Glomerular endothelial cell (primary cell): ENCODE results near the gene GANAB. TPM values are rescaled to one million over a fixed set of nuclear protein-coding genes. Genes with fewer than 3 reads are reported as not detected.
"Not testable (repeated sequence)": the region's sequence is repeated elsewhere in the genome, so short reads cannot be mapped to it uniquely, and the experiment has no call there.

ENCODE experiments used
- DNase-seq: peaks from one replicate; pipeline ENCODE4 v3.0.0-alpha.2; 2011; ENCODE audit warnings: low read depth, low spot score; ENCODE audit errors: extremely low read depth
- total RNA-seq: library from RNA; depleted of rRNA; stranded (reverse); fragments of >200 nt; gene quantifications from 2 replicates; pipeline ENCODE4 v1.2.3, GENCODE V29; 2015

Gene GANAB
- 295 and 372 TPM in 2 replicates for total RNA-seq

GRCh38 chr11:62645946-62646824 lies at the start of gene GANAB:
TSS of gene GANAB (minus strand) at chr11:62646613. CDS start at chr11:62646599, 14 bp downstream.
- DNase-seq = no peak

GRCh38 chr11:62694455-62695167 lies 48.2 kb upstream of the GANAB start:
- DNase-seq = no peak

DNA sequence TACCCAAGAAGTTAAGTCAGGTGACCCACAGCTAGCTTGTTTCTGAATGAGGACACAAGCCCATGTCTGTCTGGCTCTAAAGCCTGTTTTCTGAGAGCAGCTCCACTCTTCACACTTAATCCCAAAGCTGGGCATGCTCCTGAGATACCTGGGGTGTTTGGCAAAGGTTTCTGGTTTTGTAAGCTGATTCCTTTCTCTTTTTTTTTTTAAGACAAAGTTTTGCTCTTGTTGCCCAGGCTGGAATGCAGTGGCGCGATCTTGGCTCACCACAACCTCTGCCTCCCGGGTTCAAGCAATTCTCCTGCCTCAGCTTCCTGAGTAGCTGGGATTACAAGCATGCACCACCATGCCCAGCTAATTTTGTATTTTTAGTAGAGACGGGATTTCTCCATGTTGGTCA lies 47.2 kb upstream of the GANAB start:
- DNase-seq = not testable (repeated sequence)

DNA sequence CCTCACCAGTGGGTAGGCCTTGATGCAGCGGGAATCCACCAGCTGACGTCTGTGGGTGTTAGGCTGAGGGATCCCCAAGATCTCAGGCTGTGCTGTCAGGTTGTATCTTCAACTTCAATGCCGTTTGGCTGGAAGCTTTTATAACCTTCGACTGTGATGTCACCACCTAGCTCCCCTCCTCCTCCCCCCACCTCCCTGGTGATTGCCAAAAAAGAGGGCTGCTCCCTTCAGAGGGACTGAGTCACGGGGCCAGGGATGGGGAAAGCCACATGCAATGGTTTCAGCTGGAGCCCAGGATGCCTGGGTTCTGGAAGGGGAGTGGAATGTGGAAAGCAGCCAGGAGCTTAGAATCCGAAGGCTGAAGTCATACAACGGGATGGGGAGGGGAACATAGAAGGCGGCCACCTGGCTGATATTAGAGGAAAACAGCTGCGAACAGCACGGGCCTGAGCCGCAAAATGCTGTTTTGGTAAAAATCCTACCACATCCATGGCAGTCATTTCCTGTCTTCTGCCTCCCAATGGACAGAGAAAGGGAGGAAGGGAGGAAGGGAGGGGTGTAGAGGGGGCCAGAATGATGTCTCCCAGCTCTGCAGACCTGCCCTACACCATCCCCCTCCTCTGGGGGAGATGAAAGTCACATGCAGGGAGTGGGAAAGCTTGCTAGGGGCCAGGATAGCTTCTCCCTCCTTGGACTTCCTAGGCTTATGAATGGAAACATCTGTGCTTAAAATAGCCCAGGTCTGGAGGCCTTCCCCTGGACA lies 43.2 kb upstream of the GANAB start, which contains the start of gene LRRN4CL:
Gene LRRN4CL, minus strand, starts transcription at position 110 of the 763 bp plus-strand sequence. CDS start 1,022 bp downstream, outside the sequence.
- DNase-seq = no peak

DNA sequence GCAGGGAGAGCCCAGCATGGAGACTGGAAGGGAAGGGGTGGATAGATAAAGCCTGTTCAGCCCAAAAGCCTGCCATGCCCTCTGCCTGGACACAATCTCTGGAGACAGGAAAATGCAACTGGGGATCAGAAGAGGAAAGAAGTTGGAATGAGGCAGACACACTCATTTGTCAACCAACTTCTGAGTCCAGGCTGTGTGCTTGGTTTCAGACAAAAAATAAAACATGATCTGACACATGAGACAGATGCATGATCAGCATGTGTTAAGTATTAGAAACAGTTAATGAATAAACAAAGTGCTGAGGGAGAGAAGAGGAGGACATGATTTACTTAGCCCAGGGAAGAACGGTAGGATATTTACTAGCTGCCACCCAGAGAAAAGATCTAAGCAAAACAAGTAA lies 42.1 kb upstream of the GANAB start:
- no peak for DNase-seq

GRCh38 chr11:62687508-62688396 lies 41.3 kb upstream of the GANAB start:
- DNase-seq = no peak

DNA sequence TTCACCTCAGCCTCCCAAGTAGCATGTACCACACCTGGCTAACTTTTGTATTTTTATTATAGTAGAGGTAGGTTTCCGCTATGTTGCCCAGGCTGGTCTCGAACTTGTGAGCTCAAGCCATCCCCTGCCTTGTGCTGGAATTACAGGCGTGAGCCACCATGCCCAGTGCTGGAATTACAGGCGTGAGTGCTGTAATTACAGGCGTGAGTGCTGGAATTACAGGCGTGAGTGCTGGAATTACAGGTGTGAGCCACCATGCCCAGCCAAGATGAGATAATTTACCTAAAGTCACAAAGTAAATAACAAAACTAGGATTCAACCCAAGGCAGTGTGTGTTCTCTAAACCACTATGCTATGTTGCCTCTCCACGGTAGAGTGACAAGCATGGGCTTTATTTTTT lies 36.1 kb upstream of the GANAB start:
- DNase-seq = no peak

DNA sequence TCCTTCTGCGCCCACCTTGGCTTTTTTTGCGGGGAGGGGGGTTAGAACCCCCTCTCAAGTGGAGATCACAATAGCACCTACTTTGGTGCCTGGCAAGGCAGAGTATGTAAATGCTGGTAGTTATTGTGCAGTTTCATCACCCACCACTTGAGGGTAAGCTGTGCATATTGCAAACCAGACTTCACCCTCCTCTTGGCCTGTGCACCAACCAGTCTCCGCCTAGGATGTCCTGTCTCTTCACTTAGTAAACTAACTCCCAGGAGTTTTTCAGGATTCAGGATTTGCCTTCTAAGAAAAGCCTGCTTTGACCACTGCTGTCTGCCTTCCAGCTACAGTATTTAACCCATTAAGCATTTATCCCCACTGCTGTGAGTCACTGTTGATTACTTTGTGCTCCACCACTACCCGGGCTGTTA lies 34.4 kb upstream of the GANAB start:
- no peak for DNase-seq

DNA sequence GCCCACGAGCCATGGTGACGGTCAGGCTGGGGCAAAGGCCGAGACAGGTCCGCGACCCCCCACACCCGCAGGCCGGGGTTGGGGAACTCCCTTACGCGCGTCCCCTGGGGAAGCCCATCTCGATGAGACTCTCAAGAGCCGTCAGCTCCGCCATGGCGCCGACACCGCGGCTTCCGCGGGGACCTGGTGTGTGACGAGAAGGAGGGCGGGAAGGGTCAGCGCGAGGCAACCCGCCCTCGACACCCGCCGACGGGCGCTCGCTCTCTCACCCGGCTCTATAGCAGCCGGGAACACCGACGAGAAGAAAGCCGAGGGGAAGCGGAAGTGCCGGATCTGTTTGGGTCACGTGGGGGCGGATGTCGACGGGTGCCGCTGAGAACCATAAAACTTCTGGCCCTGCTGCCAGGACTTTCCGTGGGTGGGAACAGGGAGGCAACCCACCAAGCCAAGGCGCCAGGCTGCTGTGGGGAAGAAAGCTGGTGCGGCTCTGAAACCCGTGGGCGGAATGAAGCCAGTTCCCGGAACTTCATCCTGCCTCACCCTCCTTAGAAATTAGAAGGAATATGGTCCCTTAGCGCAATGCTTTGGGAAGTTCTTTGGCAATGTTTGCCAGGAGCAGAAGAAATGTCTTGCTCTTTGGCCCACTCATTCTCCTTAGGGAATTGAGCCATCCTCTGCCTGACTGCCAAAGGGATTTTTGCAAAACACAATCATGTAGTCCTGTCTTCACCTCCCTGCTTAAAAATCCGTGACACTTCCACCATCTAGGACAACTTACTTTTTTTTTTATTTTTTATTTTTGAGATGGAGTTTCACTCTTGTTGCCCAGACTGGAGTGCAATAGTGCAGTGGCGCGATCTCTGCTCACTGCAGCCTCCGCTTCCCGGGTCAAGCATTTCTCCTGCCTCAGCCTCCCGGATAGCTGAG lies 32.6 kb upstream of the GANAB start, which contains the start of gene UBXN1:
Gene UBXN1, minus strand, starts transcription at position 304 of the 927 bp plus-strand sequence. Its CDS starts 150 bp downstream, at position 154.
- no peak for DNase-seq

GRCh38 chr11:62678433-62678769 lies 32.0 kb upstream of the GANAB start:
- DNase-seq = no peak

DNA sequence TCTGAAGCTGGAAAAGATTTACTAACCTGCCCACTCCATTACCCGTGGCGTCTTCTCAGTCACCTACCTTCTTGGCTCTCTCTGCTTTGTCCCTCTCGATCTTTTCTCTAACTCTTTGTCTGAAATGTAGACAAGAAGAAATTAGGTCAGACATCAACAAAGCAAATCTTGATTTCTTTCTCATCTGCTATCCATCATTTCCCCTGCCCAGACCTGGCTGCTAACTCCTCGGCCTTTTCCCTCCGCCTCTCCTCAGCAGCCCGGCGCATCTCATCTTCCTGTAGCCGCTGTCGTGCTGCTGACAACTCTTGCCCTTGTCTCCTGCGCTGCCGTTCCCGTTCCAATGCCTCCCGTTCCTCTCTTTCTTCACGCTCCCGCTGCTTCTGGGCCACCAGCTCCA lies 31.3 kb upstream of the GANAB start:
- DNase-seq = no peak

- no peak for DNase-seq
These were observed 30.7 kb upstream of the GANAB start for GRCh38 chr11:62677156-62677555.

GRCh38 chr11:62676698-62677097 lies 30.3 kb upstream of the GANAB start:
- no peak for DNase-seq

GRCh38 chr11:62675415-62675814 lies 29.0 kb upstream of the GANAB start:
- DNase-seq = not testable (repeated sequence)

GRCh38 chr11:62673196-62673525 lies 26.7 kb upstream of the GANAB start:
- DNase-seq = no peak

DNA sequence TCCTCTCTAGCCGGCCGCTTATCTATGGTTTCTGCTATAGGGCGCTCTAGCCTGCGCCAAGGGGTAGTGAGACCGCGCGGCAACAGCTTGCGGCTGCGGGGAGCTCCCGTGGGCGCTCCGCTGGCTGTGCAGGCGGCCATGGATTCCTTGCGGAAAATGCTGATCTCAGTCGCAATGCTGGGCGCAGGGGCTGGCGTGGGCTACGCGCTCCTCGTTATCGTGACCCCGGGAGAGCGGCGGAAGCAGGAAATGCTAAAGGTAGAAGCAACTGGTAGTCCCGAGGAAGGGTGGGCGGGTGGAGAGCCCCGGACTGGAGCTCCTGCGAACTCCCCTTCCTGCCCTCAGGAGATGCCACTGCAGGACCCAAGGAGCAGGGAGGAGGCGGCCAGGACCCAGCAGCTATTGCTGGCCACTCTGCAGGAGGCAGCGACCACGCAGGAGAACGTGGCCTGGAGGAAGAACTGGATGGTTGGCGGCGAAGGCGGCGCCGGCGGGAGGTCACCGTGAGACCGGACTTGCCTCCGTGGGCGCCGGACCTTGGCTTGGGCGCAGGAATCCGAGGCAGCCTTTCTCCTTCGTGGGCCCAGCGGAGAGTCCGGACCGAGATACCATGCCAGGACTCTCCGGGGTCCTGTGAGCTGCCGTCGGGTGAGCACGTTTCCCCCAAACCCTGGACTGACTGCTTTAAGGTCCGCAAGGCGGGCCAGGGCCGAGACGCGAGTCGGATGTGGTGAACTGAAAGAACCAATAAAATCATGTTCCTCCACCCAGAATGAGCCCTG lies 25.4 kb upstream of the GANAB start, which contains the start of the genes LBHD1 and UQCC3:
Gene LBHD1, minus strand, starts transcription at position 660 of the 782 bp plus-strand sequence. CDS start 2,236 bp downstream, outside the sequence.
Gene UQCC3, plus strand, starts transcription at position 66 of the 782 bp plus-strand sequence. Its CDS starts 73 bp downstream, at position 139.
- no peak for DNase-seq

DNA sequence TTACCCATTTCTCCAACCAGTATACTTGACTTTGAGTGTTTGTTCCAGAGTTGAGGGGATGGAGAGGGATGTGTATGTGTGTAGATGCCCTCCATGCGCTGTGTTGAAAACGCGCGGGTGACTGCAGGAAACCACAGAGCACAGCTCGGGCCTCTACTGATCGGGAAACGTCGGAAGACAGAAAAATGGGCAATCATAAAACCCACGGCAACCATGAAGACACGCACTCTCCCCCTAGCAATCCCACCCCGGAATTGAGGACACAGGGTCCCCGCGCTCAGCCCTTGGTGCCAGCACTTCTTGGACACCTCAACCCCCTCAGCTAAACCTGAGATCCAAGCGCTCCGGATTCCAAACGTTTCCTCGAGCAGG lies 24.8 kb upstream of the GANAB start:
- DNase-seq = no peak
